GM18873 (cell line): ENCODE data around the gene SUDS3.
"Not testable (repeated sequence)": the region's sequence is repeated elsewhere in the genome, so short reads cannot be mapped to it uniquely, and the experiment has no call there.

Source experiments
- ATAC-seq: cut with Tn5 transposase; IDR thresholded peaks from one replicate; pipeline ENCODE4 v1.9.1; 2021; ENCODE audit warnings: mild to moderate bottlenecking, moderate library complexity, moderate number of reproducible peaks; ENCODE audit not compliant: unreplicated experiment, low FRiP score

SUDS3 gene

GRCh38 chr12:118376089-118377020 lies at the start of gene SUDS3:
SUDS3 (plus strand) TSS chr12:118376555; CDS start chr12:118376692, 137 bp downstream.
- ATAC-seq = no peak

DNA sequence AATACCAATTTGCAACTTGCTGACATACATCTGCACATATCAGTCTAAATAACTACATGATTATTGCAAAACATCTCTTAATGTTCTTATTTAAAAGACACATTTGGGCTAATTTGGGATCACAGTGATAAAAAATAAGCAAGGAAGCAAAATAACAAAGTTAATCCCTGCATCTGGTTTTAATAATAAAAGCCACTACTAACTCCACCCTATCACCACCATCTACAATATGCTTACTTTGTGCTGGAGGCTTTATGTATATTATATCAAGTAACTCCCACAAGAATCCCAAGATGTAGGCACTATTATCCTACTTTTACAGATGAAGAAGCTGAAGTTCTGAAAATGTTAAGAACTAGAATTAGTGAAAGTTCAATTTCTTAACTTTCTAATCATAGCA lies 49.4 kb upstream of the SUDS3 start:
- no peak for ATAC-seq

- no peak for ATAC-seq
These were observed 49.0 kb upstream of the SUDS3 start for GRCh38 chr12:118327391-118327790.

DNA sequence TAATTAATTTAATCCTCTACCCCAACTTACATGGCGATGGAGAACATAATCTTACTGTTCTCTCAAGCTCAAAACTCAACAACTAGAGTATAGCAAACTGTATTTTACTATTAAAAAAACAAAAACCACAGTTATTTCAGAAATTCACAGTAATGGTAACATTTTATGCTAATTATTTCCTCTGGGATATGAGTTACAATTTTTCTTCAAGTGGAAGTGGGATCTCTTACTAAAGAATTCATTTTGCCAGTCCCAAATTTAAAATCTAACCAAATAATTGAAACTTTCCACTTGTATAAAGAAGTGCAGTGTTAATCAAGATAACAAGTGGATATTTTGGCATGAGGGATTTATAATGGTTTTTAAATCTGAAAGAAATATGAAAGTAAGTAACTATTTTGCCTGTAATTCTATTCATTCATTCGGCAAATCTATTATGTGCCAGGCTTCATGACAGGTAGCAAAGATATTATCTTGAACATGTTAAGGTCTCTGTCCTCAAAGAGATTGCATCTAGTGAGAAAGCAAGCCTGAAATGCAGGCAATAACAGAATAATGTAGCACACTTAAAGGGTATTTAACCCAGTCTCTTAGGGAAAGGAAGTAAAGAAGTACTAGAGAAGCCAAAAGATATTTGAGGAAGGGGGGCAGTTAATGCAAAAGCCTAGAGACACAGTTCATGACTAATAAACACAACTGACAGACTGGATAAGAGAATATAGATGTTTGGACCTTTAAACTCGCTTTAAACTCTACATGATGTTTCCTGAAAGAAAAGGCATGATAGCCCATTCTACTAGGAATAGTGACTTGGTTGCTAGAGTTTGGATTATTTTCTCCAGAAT lies 47.6 kb upstream of the SUDS3 start:
- ATAC-seq = no peak

GRCh38 chr12:118330421-118331018 lies 45.8 kb upstream of the SUDS3 start:
- no peak for ATAC-seq

- no peak for ATAC-seq
These were observed 43.8 kb upstream of the SUDS3 start for GRCh38 chr12:118332511-118332910.

GRCh38 chr12:118334241-118334640 lies 42.1 kb upstream of the SUDS3 start:
- no peak for ATAC-seq

GRCh38 chr12:118334939-118335567 lies 41.3 kb upstream of the SUDS3 start:
- ATAC-seq = no peak

GRCh38 chr12:118336123-118336522 lies 40.2 kb upstream of the SUDS3 start:
- ATAC-seq = no peak

- no peak for ATAC-seq
These were observed 39.0 kb upstream of the SUDS3 start for GRCh38 chr12:118337194-118337838.

GRCh38 chr12:118342090-118342489 lies 34.3 kb upstream of the SUDS3 start:
- no peak for ATAC-seq

- no peak for ATAC-seq
These were observed 31.5 kb upstream of the SUDS3 start for GRCh38 chr12:118344829-118345228.

GRCh38 chr12:118345355-118345754 lies 31.0 kb upstream of the SUDS3 start:
- no peak for ATAC-seq

- peak; percentile 61 for ATAC-seq
These were observed 29.5 kb upstream of the SUDS3 start for GRCh38 chr12:118346895-118347294.

DNA sequence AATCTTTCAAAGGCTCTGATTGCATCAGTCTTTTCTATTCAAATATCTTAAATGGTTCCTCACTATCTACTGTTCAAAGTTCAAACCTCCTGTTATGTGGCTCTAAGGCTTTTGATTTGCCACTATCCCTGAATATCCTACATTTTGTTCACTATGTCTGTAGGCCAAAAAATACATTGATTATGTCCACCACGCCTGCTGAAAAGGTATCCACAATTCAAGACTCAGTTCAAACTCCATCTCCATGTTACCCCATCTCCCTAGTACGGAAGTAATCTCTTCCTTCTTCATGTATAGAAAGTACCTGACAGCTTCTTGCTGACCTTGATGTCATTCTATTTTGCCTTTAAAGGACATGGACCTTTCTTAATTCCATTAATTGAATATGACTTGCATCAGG lies 28.4 kb upstream of the SUDS3 start:
- no peak for ATAC-seq

- ATAC-seq = no peak
These were observed 25.3 kb upstream of the SUDS3 start for GRCh38 chr12:118350908-118351559.

DNA sequence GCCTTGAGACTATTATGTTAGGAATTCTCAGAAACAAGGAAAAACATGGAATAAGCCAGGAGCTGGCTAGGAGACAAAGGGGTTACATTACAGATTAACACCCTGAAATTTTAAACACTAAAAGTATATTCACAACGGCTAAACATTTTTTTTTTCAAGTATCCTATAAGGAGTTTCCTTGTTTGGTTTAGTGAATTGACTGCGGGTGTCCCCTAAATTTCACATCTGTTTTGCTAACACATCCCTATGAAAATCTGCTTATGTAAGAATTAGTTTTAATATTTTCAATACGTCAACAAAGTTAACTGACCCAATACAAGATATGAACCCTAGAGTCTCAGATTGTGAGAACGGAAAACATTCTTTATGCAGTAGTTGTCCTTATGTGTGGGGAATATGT lies 22.6 kb upstream of the SUDS3 start:
- no peak for ATAC-seq

- ATAC-seq = not testable (repeated sequence)
These were observed 21.9 kb upstream of the SUDS3 start for GRCh38 chr12:118354503-118354902.

DNA sequence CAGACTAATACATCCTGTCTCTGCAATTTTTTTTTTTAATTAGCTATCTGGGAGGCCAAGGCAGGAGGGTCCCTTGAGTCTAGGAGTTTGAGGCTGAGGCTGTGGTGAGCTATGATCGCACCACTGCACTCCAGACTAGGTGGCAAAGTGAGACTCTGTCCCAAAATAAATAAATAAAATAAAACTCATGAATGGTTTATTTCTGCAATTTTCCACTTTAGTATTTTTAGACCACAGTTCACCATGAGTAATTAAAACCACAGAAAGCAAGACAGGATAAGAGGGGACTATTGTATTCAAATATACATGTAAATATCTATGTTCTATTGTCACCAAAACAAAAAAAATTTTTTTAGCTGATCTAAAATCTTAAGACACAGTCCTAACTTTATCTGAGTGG lies 21.5 kb upstream of the SUDS3 start:
- no peak for ATAC-seq
